GM21737 (cell line): ENCODE data around the gene PIGU.
"Not testable (repeated sequence)": the region's sequence is repeated elsewhere in the genome, so short reads cannot be mapped to it uniquely, and the experiment has no call there.

Experiments used
- ATAC-seq: cut with Tn5 transposase; IDR thresholded peaks from one replicate; pipeline ENCODE4 v1.9.1; 2021; ENCODE audit warnings: mild to moderate bottlenecking, moderate library complexity; ENCODE audit not compliant: unreplicated experiment

The PIGU gene

GRCh38 chr20:34624629-34625028, 52.3 kb downstream of the PIGU start:
- no peak for ATAC-seq

- no peak for ATAC-seq
These were observed 54.0 kb downstream of the PIGU start for GRCh38 chr20:34622821-34623451.

GRCh38 chr20:34621383-34622367, 55.2 kb downstream of the PIGU start:
- no peak for ATAC-seq

- ATAC-seq, result no peak
These were observed 55.9 kb downstream of the PIGU start for GRCh38 chr20:34621036-34621343.

GRCh38 chr20:34618676-34619075, 58.2 kb downstream of the PIGU start:
- ATAC-seq, result no peak

GRCh38 chr20:34616913-34617312, 60.0 kb downstream of the PIGU start:
- not testable (repeated sequence) for ATAC-seq

- ATAC-seq, result no peak
These were observed 61.4 kb downstream of the PIGU start for GRCh38 chr20:34615477-34615876.

- ATAC-seq, result not testable (repeated sequence)
These were observed 64.9 kb downstream of the PIGU start for GRCh38 chr20:34611976-34612375.

- ATAC-seq, result no peak
These were observed 69.8 kb downstream of the PIGU start for GRCh38 chr20:34607066-34607465.

GRCh38 chr20:34604980-34605788, 71.7 kb downstream of the PIGU start:
- ATAC-seq, result no peak

GRCh38 chr20:34600892-34601653, 75.8 kb downstream of the PIGU start:
- ATAC-seq, result no peak

- ATAC-seq, result no peak
These were observed 81.3 kb downstream of the PIGU start for GRCh38 chr20:34595377-34596184.

- ATAC-seq, result no peak
These were observed 90.3 kb downstream of the PIGU start for GRCh38 chr20:34586488-34587163.

- no peak for ATAC-seq
These were observed 91.9 kb downstream of the PIGU start for GRCh38 chr20:34585019-34585418.

GRCh38 chr20:34583544-34583943, 93.3 kb downstream of the PIGU start:
- ATAC-seq, result no peak

- ATAC-seq, result no peak
These were observed 94.0 kb downstream of the PIGU start for GRCh38 chr20:34582911-34583310.

- no peak for ATAC-seq
These were observed 94.7 kb downstream of the PIGU start for GRCh38 chr20:34582221-34582620.

- no peak for ATAC-seq
These were observed 95.3 kb downstream of the PIGU start for GRCh38 chr20:34581341-34582184.
